GM19023 (cell line): ENCODE measurements around the gene MYO16.

Source experiments
- ATAC-seq: cut with Tn5 transposase; IDR thresholded peaks from one replicate; pipeline ENCODE4 v1.9.1; 2021; ENCODE audit warnings: mild to moderate bottlenecking, moderate library complexity; ENCODE audit not compliant: unreplicated experiment

The MYO16 gene

DNA sequence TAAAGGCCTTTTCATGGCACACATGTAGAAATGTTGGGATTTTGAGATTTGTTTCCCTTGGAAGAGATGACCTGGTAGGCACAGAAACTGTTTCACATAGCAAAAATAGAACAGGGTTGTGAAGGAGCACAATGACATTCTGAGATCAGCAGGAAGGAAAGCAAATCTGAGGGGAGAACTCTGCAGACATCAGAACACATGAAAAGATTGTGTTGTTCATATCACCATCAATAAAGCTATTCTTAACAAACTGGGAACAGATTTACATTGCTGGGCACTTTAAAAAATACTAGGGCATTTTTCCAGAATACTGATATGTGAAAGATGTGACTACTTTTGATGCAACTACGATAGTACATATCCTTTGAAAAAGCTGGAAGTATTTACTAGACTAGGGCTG lies 481.7 kb downstream of the MYO16 start:
- ATAC-seq, result no peak

DNA sequence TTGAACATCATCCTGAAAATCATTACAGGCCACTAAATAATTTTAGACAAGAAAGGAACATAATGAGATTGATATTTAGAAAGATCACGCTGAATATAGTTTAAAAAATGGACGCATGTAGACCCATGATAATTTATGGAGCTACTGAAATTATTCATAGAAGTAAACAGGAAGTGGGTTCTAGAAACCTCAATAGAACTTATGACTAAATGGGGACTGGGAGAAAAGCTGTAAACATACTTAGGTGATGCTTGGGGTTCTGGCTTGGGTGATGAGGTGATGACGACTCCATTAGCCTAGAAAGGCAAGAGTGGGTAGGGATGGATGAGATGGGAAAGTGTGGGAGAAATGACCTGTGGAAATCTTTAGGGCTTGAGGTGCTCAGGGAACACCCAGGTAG lies 484.0 kb downstream of the MYO16 start:
- peak; percentile 55 for ATAC-seq

DNA sequence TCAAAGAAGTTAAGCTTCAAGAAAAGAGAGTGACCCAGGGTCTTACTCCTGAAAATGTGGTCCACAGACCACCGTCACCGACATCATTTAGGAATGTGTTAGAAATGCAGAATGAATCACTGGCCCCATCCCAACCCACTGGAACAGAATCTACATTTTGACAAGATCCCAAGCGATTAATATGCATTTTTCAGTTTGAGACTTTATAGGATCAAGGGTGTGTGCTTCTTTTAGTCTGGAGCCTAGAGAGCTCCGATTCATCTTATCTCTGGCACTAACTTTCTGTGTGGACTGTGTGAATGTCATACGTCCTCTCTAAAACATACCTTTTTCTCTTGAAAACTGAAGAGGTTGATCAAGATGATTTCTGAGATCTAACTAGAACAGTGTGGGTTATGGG lies 484.8 kb downstream of the MYO16 start:
- ATAC-seq, result no peak

DNA sequence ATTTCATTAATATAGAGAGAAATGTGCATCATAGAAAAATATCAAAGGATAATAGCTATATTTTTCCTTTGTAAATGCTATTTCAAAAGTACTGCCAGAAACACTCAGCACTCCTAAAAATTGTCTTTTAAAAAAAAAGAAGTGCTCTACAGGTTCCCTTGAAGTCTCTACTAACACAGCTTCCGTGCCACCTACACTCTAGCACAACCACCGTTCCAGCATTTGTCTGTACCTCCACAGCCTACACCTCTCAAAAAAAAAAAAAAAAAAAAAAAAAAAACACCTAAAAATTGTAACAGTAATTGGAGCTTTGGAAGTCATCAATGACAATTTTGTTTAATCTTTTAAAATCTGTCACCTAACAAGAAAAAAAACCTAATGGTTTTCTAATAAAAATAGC lies 485.6 kb downstream of the MYO16 start:
- no peak for ATAC-seq

DNA sequence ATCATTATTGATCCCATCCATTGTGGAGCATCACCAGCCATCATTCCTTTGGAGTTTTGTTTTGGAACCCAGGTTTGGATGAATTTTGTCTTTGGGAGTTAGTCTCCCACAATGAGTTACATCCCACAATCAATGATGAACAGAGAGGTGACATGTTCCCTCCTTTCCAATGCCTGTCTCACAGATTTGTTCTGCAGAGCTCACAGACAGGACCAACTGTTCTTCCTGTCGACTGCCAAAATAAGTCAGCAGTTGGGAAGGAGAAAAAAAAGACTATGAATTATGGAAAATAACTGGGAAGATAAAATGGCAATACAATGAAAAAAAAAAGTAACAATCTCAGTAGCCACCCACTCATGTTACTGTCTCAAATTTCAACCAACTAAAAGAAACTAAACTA lies 489.1 kb downstream of the MYO16 start:
- no peak for ATAC-seq

- ATAC-seq, result no peak
Observed at GRCh38 chr13:109119896-109120295, 490.5 kb downstream of the MYO16 start.

- no peak for ATAC-seq
Observed at GRCh38 chr13:109121826-109122225, 492.4 kb downstream of the MYO16 start.

- ATAC-seq, result no peak
Observed at GRCh38 chr13:109123971-109124370, 494.6 kb downstream of the MYO16 start.

DNA sequence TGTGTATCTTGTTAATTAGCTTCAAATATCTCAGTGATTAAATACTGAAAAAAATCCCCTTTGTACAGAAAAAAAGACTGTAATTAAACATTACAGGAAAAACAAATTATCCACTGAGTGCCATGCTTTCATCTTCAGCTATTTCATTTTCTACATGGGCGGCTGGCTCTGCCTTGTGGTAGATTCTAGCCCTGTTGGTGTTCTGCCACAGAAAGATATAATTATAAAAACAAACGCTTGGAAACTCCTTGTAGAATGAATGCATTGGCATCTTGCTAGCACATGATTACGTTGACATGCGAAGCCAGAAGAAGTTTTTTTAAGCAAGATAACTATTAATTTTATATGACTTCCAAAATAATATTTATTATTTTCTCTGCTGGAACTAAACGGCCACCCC lies 496.8 kb downstream of the MYO16 start:
- ATAC-seq, result no peak

DNA sequence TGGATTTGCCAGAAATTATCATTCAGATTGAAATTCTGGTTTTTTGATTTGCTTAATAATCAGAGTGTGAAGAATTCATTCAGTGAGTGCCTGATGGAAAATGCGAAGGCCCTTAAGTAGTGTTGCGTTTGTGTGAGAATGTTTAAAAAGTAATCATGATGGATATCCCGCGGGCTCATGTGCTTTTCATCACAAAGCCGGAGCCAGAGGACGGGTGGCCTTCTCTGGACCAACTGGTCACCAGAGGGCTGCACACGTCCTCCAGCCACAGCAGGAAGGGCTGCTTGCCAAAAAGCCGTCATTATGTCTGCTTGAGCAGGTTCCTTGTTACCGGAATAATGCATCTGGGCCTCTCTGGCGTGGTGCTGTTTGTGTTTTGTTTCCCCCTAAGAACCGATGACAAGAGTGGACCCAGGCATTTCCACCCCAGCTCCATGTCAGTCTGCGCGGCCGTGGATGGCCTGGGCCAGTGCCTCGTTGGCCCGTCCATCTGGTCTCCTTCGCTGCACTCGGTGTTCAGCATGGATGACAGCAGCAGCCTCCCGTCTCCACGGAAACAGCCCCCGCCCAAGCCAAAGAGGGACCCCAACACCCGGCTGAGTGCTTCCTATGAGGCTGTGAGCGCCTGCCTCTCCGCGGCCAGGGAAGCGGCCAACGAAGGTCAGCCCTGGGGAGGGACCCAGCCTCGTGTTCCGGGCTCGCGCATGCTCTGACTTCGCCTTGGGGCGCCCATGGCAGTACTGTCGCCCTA lies 497.7 kb downstream of the MYO16 start:
- ATAC-seq, result no peak

GRCh38 chr13:109128121-109128520 lies 498.7 kb downstream of the MYO16 start:
- no peak for ATAC-seq

- no peak for ATAC-seq
Observed at GRCh38 chr13:109130093-109130835, 500.9 kb downstream of the MYO16 start.

DNA sequence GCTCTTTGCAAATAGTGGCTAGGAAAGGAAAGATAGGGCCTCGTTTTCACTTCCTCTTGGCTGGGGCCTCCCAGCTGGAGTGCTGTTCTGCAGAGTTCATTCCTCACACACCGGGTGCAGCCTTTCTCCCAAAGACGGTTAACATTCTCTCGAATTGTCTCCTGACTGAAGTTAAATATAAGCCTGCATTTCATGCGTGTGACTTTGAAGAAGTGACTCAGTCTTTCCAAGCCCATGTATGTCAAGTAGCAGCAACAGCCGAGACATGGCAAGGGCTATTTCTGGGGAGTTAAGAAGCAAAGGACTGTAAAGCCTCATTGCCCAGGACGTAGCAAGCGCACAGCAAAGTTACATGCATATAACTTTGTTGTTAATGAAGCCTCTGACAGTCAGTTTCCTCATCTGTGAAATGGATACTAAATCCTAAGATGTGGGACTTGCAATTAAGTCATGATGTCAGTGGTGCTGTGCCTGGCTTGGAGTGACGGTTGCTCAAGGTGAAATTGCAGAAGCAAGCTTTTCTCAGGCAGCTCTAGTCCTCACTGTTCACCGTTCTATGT lies 502.4 kb downstream of the MYO16 start:
- ATAC-seq, result peak; percentile 83

- ATAC-seq, result no peak
Observed at GRCh38 chr13:109135018-109135417, 505.6 kb downstream of the MYO16 start.

DNA sequence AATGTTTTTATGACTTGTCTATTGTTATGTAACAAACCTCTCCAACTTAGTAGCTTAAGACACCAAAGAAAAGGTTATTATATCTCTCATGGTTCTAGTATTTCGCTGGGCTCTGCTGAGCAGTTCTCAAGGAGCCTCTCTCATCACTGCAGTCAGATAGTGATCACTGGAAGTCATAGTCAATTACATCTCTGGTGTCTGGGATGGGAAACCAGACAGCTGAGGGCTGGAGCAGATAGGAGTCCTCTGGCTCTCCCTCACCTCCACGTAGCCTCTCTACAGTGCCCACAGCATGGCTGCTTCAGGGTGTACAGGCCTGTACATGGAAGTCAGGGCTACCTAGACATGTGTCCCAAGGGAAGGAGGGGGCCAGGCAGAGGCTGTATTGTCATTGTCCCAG lies 507.5 kb downstream of the MYO16 start:
- no peak for ATAC-seq

DNA sequence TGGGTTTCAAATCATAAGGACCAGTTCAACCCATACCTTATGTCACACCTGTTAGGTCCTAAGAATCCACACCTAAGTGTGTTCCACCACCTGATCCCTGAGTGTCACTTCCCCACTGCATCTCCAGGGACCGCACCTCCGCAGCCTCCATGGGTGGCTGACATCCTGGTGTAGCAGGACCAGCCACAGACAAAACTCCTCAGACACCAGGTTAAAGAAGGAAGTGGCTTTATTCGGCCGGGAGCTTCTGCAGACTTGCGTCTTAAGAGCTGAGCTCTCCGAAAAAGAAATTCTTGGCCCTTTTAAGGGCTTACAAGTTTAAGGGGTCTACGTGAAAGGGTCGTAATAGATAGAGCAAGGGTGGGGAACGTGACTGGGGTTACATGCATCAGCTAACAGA lies 509.9 kb downstream of the MYO16 start:
- ATAC-seq, result no peak

GRCh38 chr13:109140054-109140453 lies 510.6 kb downstream of the MYO16 start:
- no peak for ATAC-seq

DNA sequence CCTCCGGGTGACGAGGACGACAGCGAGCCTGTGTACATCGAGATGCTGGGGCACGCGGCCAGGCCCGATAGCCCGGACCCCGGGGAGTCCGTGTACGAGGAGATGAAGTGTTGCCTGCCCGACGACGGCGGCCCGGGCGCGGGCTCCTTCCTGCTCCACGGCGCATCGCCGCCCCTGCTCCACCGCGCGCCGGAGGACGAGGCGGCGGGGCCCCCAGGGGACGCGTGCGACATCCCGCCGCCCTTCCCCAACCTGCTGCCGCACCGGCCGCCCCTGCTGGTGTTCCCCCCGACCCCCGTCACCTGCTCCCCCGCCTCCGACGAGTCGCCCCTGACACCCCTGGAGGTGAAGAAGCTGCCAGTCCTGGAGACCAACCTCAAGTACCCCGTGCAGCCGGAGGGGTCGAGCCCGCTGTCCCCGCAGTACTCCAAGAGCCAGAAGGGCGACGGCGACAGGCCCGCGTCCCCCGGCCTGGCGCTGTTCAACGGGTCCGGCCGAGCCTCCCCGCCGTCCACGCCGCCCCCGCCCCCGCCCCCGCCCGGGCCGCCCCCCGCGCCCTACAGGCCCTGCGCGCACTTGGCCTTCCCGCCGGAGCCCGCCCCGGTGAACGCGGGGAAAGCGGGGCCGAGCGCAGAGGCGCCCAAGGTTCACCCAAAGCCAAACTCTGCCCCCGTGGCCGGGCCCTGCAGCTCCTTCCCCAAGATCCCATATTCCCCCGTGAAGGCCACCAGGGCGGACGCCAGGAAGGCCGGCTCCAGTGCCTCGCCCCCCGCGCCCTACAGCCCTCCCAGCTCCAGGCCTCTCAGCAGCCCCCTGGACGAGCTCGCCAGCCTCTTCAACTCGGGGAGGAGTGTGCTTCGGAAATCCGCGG lies 511.3 kb downstream of the MYO16 start:
- ATAC-seq, result no peak

- no peak for ATAC-seq
Observed at GRCh38 chr13:109141706-109142105, 512.3 kb downstream of the MYO16 start.

- no peak for ATAC-seq
Observed at GRCh38 chr13:109144693-109145437, 515.5 kb downstream of the MYO16 start.

DNA sequence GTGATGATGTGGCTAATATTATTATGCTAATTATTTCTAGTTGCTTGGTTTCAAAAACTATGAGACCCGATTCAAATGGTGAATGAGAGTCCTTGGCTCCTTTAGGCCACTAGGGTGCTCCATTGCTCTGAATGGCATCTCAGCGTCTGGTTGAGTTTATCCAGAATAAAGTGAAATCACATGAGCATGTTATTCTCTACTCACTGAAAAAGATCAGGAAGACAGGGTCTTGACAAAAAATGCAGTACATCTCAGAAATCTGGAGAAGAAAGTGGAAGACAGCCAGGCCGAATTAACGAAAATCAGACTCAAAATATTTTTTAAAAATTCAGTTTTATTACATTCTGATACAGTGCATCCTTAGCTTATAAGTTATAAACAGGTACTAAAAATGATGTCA lies 516.2 kb downstream of the MYO16 start:
- ATAC-seq, result peak; percentile 87
